Measurements from ENCODE around the gene NES.

NES gene

GRCh38 chr1:156681196-156681960, 4.2 kb upstream of the NES start:
- no peak for DNase-seq

DNA sequence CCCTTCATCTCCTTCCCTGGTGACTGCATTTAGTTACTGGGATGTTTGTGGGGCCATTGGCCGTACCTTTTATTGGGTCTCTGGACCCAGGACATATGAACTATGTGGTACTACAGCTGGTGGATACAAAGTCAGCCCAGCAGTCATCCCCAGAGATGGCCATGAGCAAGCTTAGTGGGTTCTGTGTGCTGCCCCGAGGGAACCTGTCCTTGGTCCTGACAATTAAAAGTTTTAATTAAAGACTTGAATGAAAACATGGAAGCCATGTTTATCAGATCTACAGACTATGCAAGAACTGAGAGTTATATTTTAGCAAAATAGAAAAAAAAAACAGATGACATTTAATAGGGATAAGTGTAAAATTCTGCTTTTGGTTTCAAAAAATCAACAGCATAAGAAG, 2.8 kb upstream of the NES start:
- DNase-seq, result no peak

GRCh38 chr1:156677616-156678596, 699 bp upstream of the NES start:
- peak; percentile 23 for DNase-seq

DNA sequence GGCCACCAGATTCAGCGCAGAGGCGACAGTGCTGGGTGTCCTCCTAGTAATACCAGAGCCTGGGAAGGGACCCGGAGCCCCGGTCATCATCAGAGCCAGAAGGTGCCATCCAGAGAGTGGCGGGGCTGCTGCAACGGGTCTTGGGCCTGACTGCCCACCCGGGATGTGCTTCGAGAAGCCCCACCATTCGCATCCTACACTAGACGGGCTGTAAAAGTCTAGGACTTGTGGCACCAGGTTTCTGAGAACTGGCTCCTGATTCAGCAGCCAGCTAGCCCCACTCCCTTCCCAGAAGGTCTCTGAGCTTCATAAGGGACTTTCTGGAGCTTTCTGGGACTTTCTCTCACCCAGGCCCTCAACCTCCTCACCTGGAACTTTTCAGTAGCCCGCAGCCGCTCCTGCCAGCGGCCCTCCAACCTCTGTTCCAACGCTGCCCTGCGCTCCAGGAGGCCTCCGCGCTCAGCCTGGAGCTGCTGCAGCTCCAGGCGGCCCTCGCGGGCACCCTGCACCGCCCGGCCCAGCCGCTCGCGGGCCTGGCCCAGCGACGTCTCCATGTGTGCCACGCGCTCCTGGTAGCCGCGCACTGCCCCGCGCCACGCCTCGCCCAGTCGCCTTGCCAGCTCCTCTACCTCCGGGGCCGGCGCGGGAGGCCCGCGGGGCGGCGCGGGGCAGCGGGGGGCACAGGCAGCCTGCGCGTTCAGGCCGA, 940 bp downstream of the NES start:
- no peak for DNase-seq

- no peak for DNase-seq
These were observed 1.7 kb downstream of the NES start for GRCh38 chr1:156675210-156676113.

DNA sequence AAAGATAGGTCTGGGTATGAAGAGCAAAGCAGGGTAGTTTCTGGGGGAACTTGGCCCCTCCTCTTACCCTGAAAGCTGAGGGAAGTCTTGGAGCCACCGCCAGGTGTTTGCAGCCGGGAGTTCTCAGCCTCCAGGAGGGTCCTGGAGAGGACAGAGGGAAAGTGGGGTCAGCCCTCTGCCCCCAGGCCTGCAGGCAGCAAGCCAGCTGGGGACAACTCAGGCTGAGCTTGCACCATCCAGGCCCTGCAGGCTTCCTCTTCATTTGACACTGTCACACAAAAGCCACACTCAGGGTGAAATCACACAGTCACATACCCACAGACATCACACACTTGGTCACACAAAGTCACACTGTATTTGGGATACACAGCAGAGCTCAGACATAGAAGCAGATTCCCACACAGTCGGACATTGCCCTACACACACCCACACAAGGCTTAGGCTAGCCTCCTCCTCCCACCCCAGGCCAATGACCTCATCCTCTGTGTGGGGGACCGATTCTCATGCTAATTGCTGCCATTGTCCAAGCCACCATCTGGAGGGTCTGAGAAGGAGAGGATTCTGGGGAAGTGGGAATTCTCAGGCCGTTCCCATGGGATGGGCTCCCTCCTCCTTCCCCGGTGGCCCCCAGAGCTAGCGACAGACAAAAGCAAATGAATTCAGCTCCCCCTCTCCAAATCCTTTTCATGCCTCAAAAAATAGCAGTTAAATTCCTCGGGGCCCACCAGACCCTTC, 3.7 kb downstream of the NES start:
- DNase-seq, result no peak

DNA sequence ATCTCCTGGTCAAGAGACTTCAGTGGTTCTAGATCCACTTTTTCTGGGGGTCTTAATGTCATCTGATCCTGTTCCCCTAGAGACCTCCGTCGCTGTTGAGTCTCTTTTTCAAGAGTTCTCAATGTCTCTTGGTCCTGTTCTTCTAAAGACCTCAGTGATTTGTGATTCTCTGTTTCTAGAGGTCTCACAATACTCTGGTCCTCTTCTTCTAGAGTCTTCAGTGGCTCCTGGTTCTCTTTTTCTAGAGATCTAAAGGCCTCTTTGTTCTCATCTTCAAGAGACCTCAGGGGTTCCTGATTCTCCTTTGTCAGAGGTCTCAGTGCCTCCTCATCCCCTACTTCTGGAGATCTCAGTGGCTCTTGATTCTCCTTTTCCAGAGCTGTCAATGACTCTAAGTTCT, 5.4 kb downstream of the NES start:
- no peak for DNase-seq

- no peak for DNase-seq
These were observed 6.4 kb downstream of the NES start for GRCh38 chr1:156670791-156671190.

GRCh38 chr1:156670359-156670758, 6.8 kb downstream of the NES start:
- no peak for DNase-seq

GRCh38 chr1:156669794-156670193, 7.4 kb downstream of the NES start:
- no peak for DNase-seq

DNA sequence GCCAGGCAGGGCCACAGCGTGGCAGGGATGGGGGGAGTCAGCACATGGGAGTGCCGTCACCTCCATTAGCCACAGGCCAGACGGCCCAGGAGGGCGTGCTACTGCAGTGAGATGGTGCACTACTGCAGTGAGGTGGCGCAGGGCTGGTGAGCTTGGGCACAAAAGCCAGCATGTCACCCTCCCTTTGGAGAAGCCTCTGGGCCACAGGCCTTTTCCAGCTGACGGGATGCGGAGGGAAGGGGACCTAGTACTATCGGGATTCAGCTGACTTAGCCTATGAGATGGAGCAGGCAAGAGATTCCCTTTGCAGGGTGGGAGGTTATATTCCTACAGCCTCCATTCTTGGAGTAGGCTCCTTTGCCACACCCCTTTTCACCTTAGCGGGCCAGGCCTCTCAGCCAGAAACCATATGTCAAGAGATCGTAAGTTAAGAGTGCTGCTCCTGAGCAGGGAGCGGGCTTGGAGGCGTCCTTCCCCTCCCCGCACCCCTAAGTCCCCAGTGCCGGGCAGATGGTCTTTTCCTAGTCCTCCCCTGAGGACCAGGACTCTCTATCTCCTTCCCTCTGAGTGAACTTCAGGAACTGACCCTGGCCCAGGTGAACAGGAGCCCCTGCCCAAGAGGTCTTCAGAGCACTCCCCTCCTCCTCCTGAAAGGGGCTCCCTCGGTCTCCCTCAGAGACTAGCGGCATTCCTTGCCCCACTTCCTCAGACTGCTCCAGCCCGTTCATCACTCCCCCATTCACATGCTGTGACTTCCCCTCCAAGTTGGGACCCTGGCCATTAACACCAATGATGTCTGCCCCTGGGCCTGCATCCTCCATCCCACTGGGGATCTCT, 8.2 kb downstream of the NES start:
- no peak for DNase-seq

- no peak for DNase-seq
These were observed 9.1 kb downstream of the NES start for GRCh38 chr1:156667968-156668709.

- no peak for DNase-seq
These were observed 9.6 kb downstream of the NES start for GRCh38 chr1:156667610-156667967.

DNA sequence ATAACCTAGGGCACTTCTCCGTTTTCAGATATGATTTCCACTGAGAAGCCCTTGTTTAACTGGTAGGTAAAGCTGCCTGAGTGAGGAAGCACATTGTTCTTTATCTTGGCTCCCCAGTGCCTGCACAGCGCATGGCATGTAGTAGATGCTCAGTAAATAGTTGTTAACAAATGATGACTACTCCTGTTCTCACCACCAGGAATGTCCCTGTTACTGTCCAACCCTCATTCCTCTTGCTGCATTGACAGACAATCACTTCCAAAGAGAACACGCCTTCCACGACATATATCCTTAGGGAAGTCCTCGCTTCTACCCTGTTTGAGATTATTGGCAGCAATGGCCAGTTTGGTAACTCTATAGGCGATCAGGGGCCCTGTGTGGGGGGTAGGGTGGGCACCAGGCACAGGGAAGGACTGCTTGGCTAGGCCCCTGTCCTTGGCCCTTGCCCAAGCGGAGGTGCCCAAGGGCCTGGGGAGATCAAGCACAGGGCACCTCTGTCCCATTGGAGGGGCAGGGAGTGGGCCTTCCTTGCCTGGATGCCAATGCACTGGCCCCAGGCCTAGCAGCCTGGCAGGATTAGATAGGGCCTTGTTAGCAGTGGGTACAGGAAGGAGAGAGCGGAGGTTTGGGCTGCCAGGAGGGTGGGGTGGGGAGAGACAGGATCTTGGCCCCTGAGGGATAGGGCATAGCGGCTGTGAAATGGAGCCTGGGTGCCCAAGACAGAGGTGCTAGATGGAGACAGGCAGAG, 10.2 kb downstream of the NES start:
- no peak for DNase-seq

DNA sequence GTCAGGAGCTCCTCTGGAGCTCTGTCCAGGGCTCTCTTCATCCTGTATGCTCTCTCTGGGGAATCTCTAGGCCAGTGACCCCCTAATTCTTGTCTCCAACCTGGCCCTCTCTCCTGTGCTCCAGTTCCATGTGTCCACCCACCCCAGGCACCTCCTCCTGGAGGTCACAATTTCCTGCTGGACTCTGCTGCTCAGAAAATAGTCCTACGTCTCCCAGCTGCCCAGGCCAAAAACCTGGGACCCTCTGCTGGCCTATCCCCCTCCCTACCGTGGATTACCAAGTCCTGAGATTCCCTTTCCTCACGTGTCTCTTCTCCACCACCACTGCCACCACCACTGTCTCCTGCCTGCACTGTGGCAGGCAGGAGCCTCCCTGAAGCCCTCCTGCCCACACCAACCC, 11.7 kb downstream of the NES start:
- DNase-seq, result no peak

DNA sequence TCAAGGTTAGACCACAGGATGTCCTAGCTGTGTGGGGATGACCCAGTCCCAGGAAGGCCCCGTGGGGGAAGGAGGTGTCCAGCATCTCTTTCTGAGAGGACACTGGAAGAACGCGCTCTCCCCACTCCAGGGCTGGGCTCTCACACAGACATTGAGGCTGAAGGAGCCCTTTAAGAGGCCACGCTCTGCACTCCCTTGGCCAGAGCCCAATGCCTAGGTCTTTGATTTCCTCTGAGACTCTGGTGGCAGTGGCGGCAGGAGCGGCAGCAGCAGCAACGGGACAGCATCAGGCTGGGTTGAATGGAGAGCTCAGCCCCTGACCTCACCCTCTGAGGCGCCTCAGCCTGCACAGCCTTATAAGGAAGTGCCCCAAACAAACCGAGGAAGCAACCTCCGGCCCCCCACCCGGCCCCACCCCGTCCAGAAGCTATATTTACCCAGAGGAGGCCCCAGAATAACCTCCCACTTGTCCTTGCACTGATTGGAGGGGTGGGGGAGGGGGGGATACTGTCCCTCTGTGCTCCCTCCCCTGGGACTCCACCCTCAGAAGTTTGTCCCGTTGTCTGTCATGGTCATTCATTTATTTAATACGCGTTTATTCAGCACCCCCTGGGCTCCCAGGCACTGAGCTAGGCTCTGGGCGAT, 12.3 kb downstream of the NES start:
- no peak for DNase-seq

DNA sequence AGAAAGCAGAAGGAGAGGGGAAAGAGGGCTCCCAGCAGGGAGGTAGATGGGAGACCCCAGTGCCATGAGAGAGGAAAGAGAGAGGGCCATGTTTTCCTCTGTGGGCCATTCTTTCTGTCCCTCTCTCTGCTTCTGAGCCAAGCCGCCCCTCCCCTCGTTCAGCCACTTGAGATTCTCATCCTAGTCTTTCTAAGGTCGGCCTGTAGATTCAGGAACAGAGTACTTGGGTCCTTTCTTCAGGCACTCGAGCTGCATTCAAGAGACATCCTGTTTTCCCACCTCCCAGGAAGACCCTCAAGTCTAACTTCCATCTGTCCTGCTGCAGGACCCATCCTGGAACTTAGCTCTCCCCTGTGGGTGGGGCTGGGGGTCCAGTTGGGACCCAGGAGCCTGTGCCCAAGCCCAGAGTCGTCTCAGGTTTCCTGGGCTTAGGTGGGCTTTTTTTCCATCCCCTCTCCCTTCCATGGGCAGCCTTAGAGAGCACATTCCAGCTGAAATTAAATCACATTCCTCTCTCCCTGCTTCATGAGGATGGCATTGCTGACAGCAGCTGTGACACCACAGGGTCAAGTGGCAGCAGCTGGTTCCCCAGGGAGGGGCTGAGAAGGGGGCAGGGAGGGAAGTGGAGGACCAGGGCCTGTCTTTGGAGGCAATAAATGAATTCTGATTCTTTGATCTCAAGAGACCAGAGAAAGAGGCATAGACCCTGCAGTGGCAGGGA, 13.0 kb downstream of the NES start:
- DNase-seq, result no peak

GRCh38 chr1:156663178-156663577, 14.0 kb downstream of the NES start:
- DNase-seq, result no peak
